ENCODE measurements around the gene DCAKD. TPM values are rescaled to one million over a fixed set of nuclear protein-coding genes. Genes with fewer than 3 reads are reported as not detected.

DCAKD gene
- total RNA-seq, 1 donor from 2014 or later = 68.1 TPM

DNA sequence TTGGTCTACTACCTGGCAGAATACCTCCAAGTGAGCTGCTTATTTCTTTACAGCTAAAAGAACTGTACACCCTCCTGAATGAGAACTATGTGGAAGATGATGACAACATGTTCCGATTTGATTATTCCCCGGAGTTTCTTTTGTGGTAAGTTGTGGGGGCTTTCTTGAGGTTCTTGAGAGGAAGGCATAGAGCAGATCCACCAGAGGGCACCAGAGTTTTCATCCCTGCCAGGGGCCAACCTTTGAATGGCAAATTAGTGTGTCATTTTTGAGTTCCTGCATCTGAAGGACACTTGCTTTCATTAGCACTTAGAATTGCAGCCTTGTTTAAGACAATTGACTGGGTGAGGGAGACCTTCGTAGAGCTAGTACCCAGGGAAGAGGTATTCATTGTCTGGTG lies 44.7 kb upstream of the DCAKD start:
- Mint-ChIP-seq H3K9me3 (ENCODE audit: low read depth) (no peaks in the 10 kb centered on the region), H3K27ac (no peak overlapping the region), H3K36me3 (ENCODE audit: insufficient read depth) (peaks cover 27% of the 10 kb centered on the region), H3K4me1 (ENCODE audit: low read depth) (no peaks in the 10 kb centered on the region), H3K27me3 (no peaks in the 10 kb centered on the region), H3K4me3 (ENCODE audit: low read depth) (no peak overlapping the region)
- DNase-seq (ENCODE audit: low spot score, unreplicated experiment) = no peak
- TF ChIP-seq, protein P1, sequence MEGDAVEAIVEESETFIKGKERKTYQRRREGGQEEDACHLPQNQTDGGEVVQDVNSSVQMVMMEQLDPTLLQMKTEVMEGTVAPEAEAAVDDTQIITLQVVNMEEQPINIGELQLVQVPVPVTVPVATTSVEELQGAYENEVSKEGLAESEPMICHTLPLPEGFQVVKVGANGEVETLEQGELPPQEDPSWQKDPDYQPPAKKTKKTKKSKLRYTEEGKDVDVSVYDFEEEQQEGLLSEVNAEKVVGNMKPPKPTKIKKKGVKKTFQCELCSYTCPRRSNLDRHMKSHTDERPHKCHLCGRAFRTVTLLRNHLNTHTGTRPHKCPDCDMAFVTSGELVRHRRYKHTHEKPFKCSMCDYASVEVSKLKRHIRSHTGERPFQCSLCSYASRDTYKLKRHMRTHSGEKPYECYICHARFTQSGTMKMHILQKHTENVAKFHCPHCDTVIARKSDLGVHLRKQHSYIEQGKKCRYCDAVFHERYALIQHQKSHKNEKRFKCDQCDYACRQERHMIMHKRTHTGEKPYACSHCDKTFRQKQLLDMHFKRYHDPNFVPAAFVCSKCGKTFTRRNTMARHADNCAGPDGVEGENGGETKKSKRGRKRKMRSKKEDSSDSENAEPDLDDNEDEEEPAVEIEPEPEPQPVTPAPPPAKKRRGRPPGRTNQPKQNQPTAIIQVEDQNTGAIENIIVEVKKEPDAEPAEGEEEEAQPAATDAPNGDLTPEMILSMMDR (IDR thresholded peaks at IDR 0.05; ENCODE audit: unreplicated experiment) = peak; percentile 35

GRCh38 chr17:45093444-45094110 lies 42.1 kb upstream of the DCAKD start:
- Mint-ChIP-seq H3K4me3 (ENCODE audit: low read depth) (no peak overlapping the region), H3K27me3 (no peaks in the 10 kb centered on the region), H3K36me3 (ENCODE audit: insufficient read depth) (peaks cover 34% of the 10 kb centered on the region), H3K4me1 (ENCODE audit: low read depth) (no peaks in the 10 kb centered on the region), H3K9me3 (ENCODE audit: low read depth) (no peaks in the 10 kb centered on the region), H3K27ac (no peak overlapping the region)
- TF ChIP-seq, protein P1 (IDR thresholded peaks at IDR 0.05; ENCODE audit: unreplicated experiment) = no peak
- DNase-seq (ENCODE audit: low spot score, unreplicated experiment) = no peak

DNA sequence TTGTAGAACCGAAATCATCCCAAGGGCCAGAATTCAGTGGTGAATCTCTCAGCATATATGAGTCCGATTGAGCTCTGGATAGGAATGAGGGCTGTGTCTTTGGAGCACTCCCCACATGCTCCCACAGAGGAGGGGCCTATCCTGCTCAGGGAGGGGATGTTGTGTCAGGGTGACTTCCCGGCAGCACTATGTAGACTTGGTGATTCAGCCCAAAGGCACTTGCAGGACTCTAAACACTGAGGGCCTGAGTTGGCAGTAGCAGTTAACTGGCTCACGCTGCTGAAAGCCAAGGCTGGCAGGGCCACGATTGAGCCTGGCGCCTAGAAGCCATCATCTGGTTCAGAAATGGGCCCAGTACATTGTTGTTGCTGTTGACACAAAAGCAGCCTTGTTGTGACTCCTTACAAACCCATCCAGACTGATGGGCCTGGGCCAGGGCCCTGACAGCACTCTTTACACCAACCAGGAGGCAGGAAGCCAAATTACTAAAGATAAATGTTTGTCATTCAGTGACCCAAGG lies 41.5 kb upstream of the DCAKD start:
- Mint-ChIP-seq H3K36me3 (ENCODE audit: insufficient read depth) (peaks cover 33% of the 10 kb centered on the region), H3K27ac (no peak overlapping the region), H3K27me3 (no peaks in the 10 kb centered on the region), H3K9me3 (ENCODE audit: low read depth) (no peaks in the 10 kb centered on the region), H3K4me1 (ENCODE audit: low read depth) (no peaks in the 10 kb centered on the region), H3K4me3 (ENCODE audit: low read depth) (no peak overlapping the region)
- TF ChIP-seq, protein P1 (IDR thresholded peaks at IDR 0.05; ENCODE audit: unreplicated experiment) = no peak
- no peak for DNase-seq (ENCODE audit: low spot score, unreplicated experiment)

DNA sequence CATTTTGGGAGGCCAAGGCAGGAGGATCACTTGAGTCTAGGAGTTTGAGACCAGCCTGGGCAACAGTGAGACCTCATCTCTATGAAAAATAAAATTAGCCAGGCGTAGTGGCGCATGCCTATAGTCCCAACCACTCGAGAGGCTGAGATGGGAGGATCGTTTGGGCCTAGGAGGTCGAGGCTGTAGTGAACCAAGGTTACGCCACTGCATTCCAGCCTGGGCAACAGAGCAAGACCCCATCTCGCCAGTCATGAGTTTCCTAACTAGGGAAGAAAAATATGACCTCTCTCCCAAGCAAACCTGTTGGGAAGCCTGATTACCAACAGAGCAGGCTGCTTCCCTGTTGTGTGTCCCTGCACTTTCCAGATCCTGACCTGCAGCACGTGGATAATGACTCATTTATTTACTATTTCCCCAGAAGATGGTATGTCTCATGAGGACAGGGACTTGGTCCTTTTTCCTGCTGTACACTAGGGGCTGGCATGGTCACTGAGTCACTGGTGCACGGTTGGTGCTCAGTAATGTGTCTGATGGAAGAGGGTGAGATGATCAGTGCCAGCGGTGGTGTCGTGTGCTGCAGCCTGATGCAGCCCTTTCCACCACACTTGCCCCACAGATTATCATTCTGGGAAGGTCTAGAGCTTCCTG lies 40.5 kb upstream of the DCAKD start:
- H3K36me3 Mint-ChIP-seq (ENCODE audit: insufficient read depth) = peaks cover 33% of the 10 kb centered on the region
- DNase-seq (ENCODE audit: low spot score, unreplicated experiment) = no peak

DNA sequence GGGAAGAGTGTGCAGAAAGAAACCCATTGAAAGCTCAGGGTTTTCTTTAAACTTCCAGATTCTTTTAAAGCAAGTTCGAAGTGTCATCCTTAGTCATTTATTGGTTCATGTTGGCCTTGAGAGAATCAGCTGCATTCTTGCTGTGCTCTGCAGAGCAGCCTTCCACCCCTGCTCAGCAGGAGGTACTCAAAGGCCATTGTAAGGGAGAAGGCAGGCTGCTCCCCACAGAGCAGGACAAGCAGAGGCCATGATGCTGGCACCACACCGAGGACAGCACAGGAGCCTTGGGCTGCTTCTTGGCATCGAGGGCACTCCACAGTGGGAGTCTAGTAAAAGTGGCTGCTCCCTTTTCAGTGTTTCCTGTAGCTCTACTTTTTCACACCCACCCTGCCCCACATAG lies 39.3 kb upstream of the DCAKD start:
- Mint-ChIP-seq H3K27me3 (no peaks in the 10 kb centered on the region), H3K36me3 (ENCODE audit: insufficient read depth) (peaks cover 29% of the 10 kb centered on the region), H3K9me3 (ENCODE audit: low read depth) (no peaks in the 10 kb centered on the region), H3K4me3 (ENCODE audit: low read depth) (no peak overlapping the region), H3K4me1 (ENCODE audit: low read depth) (no peaks in the 10 kb centered on the region), H3K27ac (no peak overlapping the region)
- TF ChIP-seq, protein P1 (IDR thresholded peaks at IDR 0.05; ENCODE audit: unreplicated experiment) = no peak
- no peak for DNase-seq (ENCODE audit: low spot score, unreplicated experiment)

More for the DNA sequence above, 40.5 kb upstream of the DCAKD start:
- no peaks in the 10 kb centered on the region for H3K4me1 Mint-ChIP-seq (ENCODE audit: low read depth)
- TF ChIP-seq, protein P1 (IDR thresholded peaks at IDR 0.05; ENCODE audit: unreplicated experiment) = no peak
- no peak overlapping the region for H3K4me3 Mint-ChIP-seq (ENCODE audit: low read depth)
- H3K27ac Mint-ChIP-seq = peak overlapping the region; percentile 19
- H3K27me3 Mint-ChIP-seq = no peaks in the 10 kb centered on the region
- H3K9me3 Mint-ChIP-seq (ENCODE audit: low read depth) = no peaks in the 10 kb centered on the region

All from progenitor cell of endocrine pancreas (in vitro differentiated cells).